OCI-LY1 (cell line): ENCODE measurements around the gene DOK4.
A peak's percentile ranks its signal among the peaks of the same experiment; 100 is the strongest.

Source experiments
- H2AFZ ChIP-seq: fragments of 200-600 bp; sonication (generic), shearing (Covaris generic); 2 replicates; pipeline ENCODE4 v1.6.0; 2014; ENCODE audit warnings: antibody characterized with exemption, mild to moderate bottlenecking, low read length
- H3F3A ChIP-seq: fragments of 200-600 bp; sonication (generic), shearing (Covaris generic); 2 replicates; pipeline ENCODE4 v1.6.0; 2014; ENCODE audit warnings: mild to moderate bottlenecking, antibody characterized with exemption, low read length, moderate library complexity; ENCODE audit not compliant: insufficient read depth
- H3K27ac ChIP-seq: fragments of 200-600 bp; sonication (generic); 2 replicates; pipeline ENCODE4 v1.5.1; 2014; ENCODE audit warnings: low read length, mixed run types, mild to moderate bottlenecking, low read depth; ENCODE audit not compliant: poor library complexity, severe bottlenecking
- H3K27me3 ChIP-seq: fragments of 200-600 bp; sonication (generic); 2 replicates; pipeline ENCODE4 v1.6.0; 2014; ENCODE audit warnings: antibody characterized with exemption, mild to moderate bottlenecking, low read length, moderate library complexity; ENCODE audit not compliant: insufficient read depth
- H3K36me3 ChIP-seq: fragments of 200-600 bp; sonication (generic); 2 replicates; pipeline ENCODE4 v1.6.1; 2014; ENCODE audit warnings: mild to moderate bottlenecking, antibody characterized with exemption, low read length, moderate library complexity, mixed read lengths; ENCODE audit not compliant: insufficient read depth
- H3K4me1 ChIP-seq: fragments of 200-600 bp; sonication (generic); 2 replicates; pipeline ENCODE4 v1.5.1; 2014; ENCODE audit warnings: mild to moderate bottlenecking, low read length, moderate library complexity; ENCODE audit not compliant: insufficient read depth, severe bottlenecking
- H3K4me2 ChIP-seq: fragments of 200-600 bp; sonication (generic), shearing (Covaris generic); 2 replicates; pipeline ENCODE4 v1.6.1; 2014; ENCODE audit warnings: low read length
- H3K4me3 ChIP-seq: fragments of 200-600 bp; sonication (generic); 2 replicates; pipeline ENCODE4 v1.5.1; 2014; ENCODE audit warnings: low read length, low read depth, mild to moderate bottlenecking, mixed read lengths; ENCODE audit not compliant: poor library complexity, severe bottlenecking
- H3K79me2 ChIP-seq: fragments of 200-600 bp; shearing (Covaris generic); 2 replicates; pipeline ENCODE4 v1.6.1; 2016; ENCODE audit warnings: mixed run types, low read length, mixed read lengths; ENCODE audit not compliant: insufficient read depth
- H3K9ac ChIP-seq: fragments of 200-600 bp; sonication (generic), shearing (Covaris generic); 2 replicates; pipeline ENCODE4 v1.6.1; 2014; ENCODE audit warnings: mild to moderate bottlenecking, low read length, mixed read lengths
- H3K9me2 ChIP-seq: fragments of 200-600 bp; sonication (generic), shearing (Covaris generic); 2 replicates; pipeline ENCODE4 v1.6.1; 2014; ENCODE audit warnings: low read depth, mild to moderate bottlenecking, low read length, mixed read lengths
- H3K9me3 ChIP-seq: fragments of 200-600 bp; shearing (Covaris generic); 2 replicates; pipeline ENCODE4 v1.6.1; 2014; ENCODE audit warnings: low read length, mixed read lengths
- H4K20me1 ChIP-seq: fragments of 200-600 bp; sonication (generic), shearing (Covaris generic); 2 replicates; pipeline ENCODE4 v1.6.0; 2016; ENCODE audit warnings: mild to moderate bottlenecking, low read length; ENCODE audit not compliant: insufficient read depth
- EZH2 ChIP-seq: fragments of 200-600 bp; sonication (generic), shearing (Covaris generic); IDR thresholded peaks from 2 replicates; pipeline ENCODE4 v1.8.0; 2017; ENCODE audit warnings: borderline replicate concordance, mixed run types, mild to moderate bottlenecking, antibody characterized with exemption, low read length, moderate library complexity, mixed read lengths
- TF ChIP-seq, protein P1 (sequence below): fragments of 200-600 bp; sonication (generic), shearing (Covaris generic); IDR thresholded peaks from 2 replicates; pipeline ENCODE4 v1.5.1; 2017; ENCODE audit warnings: mild to moderate bottlenecking, antibody characterized with exemption, low read length, moderate library complexity, mixed read lengths

The DOK4 gene

DNA sequence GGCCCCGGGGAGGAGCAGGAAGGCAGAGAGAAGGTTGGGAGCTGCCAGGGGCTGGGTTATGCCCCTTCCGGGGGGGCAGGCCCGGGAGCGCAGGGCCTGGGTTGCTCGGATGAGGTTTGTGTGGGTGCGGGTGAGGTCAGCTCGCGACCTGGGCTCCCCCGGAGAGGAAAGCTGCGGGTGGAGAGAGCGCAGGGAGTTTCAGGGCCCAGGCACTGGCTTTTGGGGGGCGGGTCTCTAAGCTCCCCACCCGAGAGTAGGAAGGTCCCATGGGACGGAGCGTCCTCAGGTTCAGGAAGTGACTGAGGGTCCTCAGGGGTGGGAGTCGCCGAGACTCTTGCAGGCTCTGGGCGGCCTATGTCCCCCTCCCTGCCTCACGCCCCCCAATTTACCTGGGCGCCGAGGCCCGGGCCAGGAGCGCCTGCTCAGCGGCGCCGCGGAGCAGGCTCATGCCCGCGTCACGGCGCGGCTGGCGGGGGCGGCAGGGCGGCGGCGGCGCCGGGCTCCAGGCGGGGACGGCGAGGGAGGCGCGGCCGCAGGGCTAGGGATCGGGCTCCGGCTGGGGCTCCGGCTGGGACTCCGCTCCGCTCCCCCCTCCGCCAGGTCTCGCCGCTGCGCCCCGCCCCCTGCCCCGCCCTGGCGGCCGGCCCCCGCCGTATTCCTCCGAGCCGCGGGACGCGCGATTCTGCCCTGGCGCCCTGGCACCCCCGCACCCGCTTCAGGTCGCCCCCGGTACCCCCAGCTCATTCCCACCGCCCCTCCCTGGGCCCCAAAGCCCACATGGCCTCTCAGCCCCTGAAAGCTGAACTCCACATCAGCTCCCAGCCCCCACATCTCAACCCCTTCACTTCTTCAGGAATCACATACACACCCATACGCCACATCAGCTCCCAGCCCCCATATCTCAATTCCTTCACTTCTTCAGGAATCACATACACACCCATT is at the start of gene DOK4:
DOK4 (minus strand) TSS at position 578 of the 942 bp plus-strand sequence. CDS start 6,986 bp downstream, outside the sequence.
- no peak within 1 kb of the TSS; the same call in 1 of the 2 replicates for H3K9ac ChIP-seq
- H3K27ac ChIP-seq: no peak within 1 kb of the TSS
- no peaks in the 10 kb centered on the region for H3K36me3 ChIP-seq

DNA sequence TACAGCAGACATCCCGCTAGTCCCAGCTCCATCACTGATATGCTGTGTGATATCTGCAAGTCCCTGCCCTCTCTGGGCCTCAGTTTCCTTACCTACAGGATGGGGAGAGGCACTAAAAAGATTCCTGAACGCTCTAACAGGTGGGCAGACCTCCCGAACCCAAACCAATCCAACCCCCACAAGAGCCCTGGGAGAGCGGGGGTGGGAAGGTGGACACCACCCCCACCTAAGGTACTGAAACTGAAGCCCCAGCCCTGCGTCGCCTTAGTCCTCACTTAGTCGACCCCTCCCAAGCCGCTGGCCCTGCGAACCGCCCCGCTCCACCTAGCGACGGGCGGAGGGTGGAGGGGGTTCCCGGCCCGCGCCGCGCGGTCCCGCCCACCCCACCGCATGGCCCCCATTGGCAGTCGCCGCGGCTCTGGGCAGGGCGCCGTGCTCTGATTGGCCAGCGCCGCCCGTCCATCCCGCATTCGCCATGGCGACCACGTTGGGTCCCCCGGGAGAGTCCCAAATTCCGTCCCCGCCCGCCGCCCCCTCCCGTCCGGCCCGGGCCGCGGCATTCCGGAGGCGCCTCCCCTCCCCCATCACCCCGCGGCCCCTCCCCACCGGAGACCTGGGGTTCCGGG is 49.5 kb upstream of the DOK4 start:
- Histone ChIP-seq H3K27ac (no peak overlapping the region), H3K9me3 (no peaks in the 10 kb centered on the region), H4K20me1 (no peaks in the 10 kb centered on the region), H3K36me3 (no peaks in the 10 kb centered on the region), H3K27me3 (no peaks in the 10 kb centered on the region), H3K4me2 (peak overlapping the region; percentile 92), H3K4me1 (peaks cover 15% of the 10 kb centered on the region), H3F3A (no peaks in the 10 kb centered on the region), H3K9me2 (no peaks in the 10 kb centered on the region), H3K79me2 (no peaks in the 10 kb centered on the region), H2AFZ (no peak overlapping the region), H3K4me3 (peak overlapping the region; percentile 84), H3K9ac (peak overlapping the region; percentile 79)
- no peak for TF ChIP-seq EZH2
- TF ChIP-seq, protein P1, sequence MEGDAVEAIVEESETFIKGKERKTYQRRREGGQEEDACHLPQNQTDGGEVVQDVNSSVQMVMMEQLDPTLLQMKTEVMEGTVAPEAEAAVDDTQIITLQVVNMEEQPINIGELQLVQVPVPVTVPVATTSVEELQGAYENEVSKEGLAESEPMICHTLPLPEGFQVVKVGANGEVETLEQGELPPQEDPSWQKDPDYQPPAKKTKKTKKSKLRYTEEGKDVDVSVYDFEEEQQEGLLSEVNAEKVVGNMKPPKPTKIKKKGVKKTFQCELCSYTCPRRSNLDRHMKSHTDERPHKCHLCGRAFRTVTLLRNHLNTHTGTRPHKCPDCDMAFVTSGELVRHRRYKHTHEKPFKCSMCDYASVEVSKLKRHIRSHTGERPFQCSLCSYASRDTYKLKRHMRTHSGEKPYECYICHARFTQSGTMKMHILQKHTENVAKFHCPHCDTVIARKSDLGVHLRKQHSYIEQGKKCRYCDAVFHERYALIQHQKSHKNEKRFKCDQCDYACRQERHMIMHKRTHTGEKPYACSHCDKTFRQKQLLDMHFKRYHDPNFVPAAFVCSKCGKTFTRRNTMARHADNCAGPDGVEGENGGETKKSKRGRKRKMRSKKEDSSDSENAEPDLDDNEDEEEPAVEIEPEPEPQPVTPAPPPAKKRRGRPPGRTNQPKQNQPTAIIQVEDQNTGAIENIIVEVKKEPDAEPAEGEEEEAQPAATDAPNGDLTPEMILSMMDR: no peak; the same call in 1 of the 2 replicates

More for the DNA sequence above, at the start of gene DOK4:
- no peak within 1 kb of the TSS for H2AFZ ChIP-seq
- no peaks in the 10 kb centered on the region for H3K9me3 ChIP-seq
- H3F3A ChIP-seq: no peaks in the 10 kb centered on the region
- no peaks in the 10 kb centered on the region for H3K79me2 ChIP-seq
- H3K9me2 ChIP-seq: no peaks in the 10 kb centered on the region
- peak within 1 kb of the TSS; percentile 51 for H3K4me3 ChIP-seq
- H3K4me2 ChIP-seq: peak within 1 kb of the TSS; percentile 68
- TF ChIP-seq, protein P1: no peak
- no peak for TF ChIP-seq EZH2
- H4K20me1 ChIP-seq: no peaks in the 10 kb centered on the region
- peaks cover 6% of the 10 kb centered on the region for H3K27me3 ChIP-seq
- peaks cover 5% of the 10 kb centered on the region for H3K4me1 ChIP-seq

DNA sequence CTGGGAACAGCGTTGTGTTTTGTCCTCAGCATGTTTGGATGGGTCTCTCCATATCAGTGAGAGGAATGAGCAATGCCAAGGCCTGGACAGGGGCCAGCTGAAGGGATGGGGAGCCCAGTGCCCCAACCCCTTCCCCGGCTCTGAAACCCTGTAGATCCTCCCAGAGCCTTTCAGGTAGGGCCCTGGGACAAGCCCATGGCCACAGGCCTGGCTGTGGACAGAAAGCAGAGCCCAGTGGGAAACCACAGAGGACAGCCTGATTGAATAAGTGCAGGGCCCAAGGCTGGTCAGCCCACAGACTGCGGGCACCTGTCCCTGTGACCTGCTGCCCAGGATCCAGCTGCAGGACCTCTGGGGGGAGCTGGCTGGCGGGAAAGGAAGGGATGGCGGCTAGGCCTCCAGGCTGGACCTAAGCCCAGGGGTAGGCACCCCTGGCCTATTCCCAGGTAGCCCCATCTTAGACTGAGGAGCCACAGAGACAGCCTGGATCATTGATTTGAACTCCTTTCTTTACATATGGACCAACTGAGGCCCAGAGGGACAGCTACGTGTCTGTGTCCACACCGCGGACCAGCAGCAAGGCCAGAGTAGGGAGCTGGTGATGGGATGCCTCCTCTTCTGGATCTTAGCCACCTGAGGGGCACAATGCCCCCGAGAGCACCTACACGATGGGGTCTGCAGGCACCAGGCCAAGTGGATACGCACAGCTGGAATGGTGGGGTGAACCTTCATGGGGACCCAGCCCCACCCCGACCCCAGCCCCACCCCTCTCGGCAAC is 48.8 kb upstream of the DOK4 start:
- H3K79me2 ChIP-seq: no peaks in the 10 kb centered on the region
- no peaks in the 10 kb centered on the region for H3F3A ChIP-seq
- no peaks in the 10 kb centered on the region for H3K9me2 ChIP-seq
- H3K4me1 ChIP-seq: peaks cover 19% of the 10 kb centered on the region
- TF ChIP-seq EZH2: no peak
- TF ChIP-seq, protein P1: no peak
- H3K36me3 ChIP-seq: no peaks in the 10 kb centered on the region
- H3K9ac ChIP-seq: no peak overlapping the region; the same call in 1 of the 2 replicates
- H4K20me1 ChIP-seq: no peaks in the 10 kb centered on the region
- no peak overlapping the region for H3K27ac ChIP-seq
- H2AFZ ChIP-seq: no peak overlapping the region
- no peaks in the 10 kb centered on the region for H3K9me3 ChIP-seq
- H3K27me3 ChIP-seq: no peaks in the 10 kb centered on the region
- H3K4me2 ChIP-seq: no peak overlapping the region; the same call in 1 of the 2 replicates
- peak overlapping the region; percentile 61 for H3K4me3 ChIP-seq
